Effector memory CD8-positive, alpha-beta T cell (primary cell): ENCODE measurements around the gene BHLHA9.

ENCODE experiments used
- ATAC-seq: fragments of 150-1000 bp; cut with Tn5 transposase; replicated peaks from 2 replicates; pipeline ENCODE4 v1.10.0; 2021; ENCODE audit warnings: mild to moderate bottlenecking, moderate library complexity
- DNase-seq, 3 experiments: peaks; one replicate each; pipeline ENCODE4 v3.0.0; 2021
- H3K27ac Mint-ChIP-seq, 2 donors: one replicate each; pipeline ENCODE4 v1.8.0; 2022; ENCODE audit warnings: mild to moderate bottlenecking in 2 of 2, mixed read lengths in 2 of 2, moderate library complexity in 2 of 2
- H3K27me3 Mint-ChIP-seq, 2 donors: one replicate each; pipeline ENCODE4 v1.8.0; 2022; ENCODE audit warnings: mixed read lengths in 2 of 2
- H3K36me3 Mint-ChIP-seq: one replicate; pipeline ENCODE4 v1.8.0; 2022; ENCODE audit warnings: mild to moderate bottlenecking, moderate library complexity, mixed read lengths; ENCODE audit not compliant: insufficient read depth
- H3K4me1 Mint-ChIP-seq, 2 donors: one replicate each; pipeline ENCODE4 v1.8.0; 2022; ENCODE audit warnings: low read depth in 2 of 2, mixed read lengths in 2 of 2
- H3K4me3 Mint-ChIP-seq, 2 donors: one replicate each; pipeline ENCODE4 v1.8.0; 2022; ENCODE audit warnings: mild to moderate bottlenecking in 2 of 2, mixed read lengths in 2 of 2, moderate library complexity in 2 of 2
- H3K9me3 Mint-ChIP-seq, 2 donors: one replicate each; pipeline ENCODE4 v1.8.0; 2022; ENCODE audit warnings: mixed read lengths in 2 of 2
- total RNA-seq, 9 experiments: gene quantifications; one replicate each; lab custom pipeline; 2026; lab: John Stamatoyannopoulos, UW

Gene BHLHA9
- 0 reads per million in 9 experiments for total RNA-seq

DNA sequence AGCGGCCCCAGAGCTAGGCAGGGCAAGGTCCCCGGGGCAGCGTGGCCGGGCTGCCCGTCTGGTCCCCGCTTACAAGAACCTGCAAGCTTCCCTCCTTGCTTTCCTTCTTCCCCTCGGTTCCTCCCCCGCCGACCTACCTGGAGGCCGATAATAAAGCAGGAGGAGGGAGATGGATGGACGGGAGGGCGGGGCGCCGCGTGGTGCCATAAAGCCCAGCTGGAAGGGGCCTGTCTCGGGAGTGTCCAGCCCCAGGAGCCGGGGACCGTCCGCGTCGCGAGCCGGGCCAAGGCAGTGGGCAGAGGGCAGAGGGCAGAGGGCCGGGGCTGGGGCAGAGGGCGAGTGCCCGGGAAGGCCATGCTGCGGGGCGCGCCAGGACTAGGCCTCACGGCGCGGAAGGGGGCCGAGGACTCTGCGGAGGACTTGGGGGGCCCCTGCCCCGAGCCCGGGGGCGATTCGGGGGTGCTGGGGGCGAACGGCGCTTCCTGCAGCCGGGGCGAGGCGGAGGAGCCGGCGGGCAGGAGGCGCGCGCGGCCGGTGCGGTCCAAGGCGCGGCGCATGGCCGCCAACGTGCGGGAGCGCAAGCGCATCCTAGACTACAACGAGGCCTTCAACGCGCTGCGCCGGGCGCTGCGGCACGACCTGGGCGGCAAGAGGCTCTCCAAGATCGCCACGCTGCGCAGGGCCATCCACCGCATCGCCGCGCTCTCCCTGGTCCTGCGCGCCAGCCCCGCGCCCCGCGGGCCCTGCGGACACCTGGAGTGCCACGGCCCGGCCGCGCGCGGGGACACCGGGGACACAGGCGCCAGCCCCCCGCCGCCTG is at the start of gene BHLHA9:
BHLHA9 (plus strand) TSS at position 235 of the 820 bp plus-strand sequence; CDS start at position 355, 120 bp downstream.
- DNase-seq (no peak), ATAC-seq (no peak)
- Mint-ChIP-seq H3K27ac (no peak within 1 kb of the TSS), H3K36me3 (peaks cover 5% of the 10 kb centered on the region), H3K4me1 (peaks cover 12 to 16% of the 10 kb centered on the region in 2 donors), H3K4me3 (peak within 1 kb of the TSS; percentile 22 to 96), H3K27me3 (peaks cover 5 to 42% of the 10 kb centered on the region in 2 donors), H3K9me3 (no peaks in the 10 kb centered on the region)

DNA sequence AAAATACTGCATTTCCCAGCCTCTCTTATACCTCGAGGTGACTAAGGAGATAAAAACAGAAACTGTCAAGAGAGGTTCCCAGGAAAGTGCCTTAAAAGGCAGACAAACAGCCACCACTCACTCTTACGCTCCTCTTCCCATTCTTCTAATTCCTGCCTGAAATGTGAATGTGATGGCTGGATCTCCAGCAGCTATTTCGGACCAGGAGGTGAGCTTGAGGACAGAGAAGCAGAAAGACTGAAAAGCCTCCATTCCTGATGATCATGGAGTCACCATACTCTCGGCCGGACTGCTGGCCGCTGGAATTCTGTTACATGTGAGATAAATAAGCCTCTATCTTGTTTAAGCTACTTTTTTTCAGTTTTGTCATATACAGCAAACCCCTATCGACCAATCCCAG is 49.0 kb upstream of the BHLHA9 start:
- Mint-ChIP-seq H3K4me1 (no peaks in the 10 kb centered on the region), H3K9me3 (no peaks in the 10 kb centered on the region), H3K4me3 (no peak overlapping the region), H3K27me3 (peaks cover 6 to 33% of the 10 kb centered on the region in 2 donors), H3K27ac (no peak overlapping the region), H3K36me3 (no peaks in the 10 kb centered on the region)
- DNase-seq = no peak
- no peak for ATAC-seq

DNA sequence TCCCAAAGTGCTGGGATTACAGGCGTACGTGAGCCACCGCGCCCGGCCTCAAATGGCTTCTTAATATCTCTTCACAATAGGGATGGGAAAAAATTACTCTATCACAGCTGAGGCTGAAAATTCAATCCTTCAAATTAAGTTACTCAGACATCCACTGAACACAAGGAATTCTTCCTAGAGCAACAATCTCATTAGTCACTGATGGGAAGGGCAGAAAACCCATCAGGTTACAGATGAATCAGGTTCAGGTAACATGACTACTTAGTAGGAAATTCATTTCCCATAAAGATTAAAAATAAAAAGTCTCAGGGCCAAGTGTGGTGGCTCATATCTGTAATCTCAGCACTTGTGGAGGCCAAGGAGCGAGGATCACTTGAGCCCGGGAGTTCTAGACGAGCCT is 47.9 kb upstream of the BHLHA9 start:
- Mint-ChIP-seq H3K27ac (peak overlapping the region in 1 of 2 donors; percentile 12), H3K4me1 (no peaks in the 10 kb centered on the region), H3K36me3 (no peaks in the 10 kb centered on the region), H3K9me3 (no peaks in the 10 kb centered on the region), H3K27me3 (peaks cover 6 to 29% of the 10 kb centered on the region in 2 donors), H3K4me3 (no peak overlapping the region)
- DNase-seq = no peak
- no peak for ATAC-seq

DNA sequence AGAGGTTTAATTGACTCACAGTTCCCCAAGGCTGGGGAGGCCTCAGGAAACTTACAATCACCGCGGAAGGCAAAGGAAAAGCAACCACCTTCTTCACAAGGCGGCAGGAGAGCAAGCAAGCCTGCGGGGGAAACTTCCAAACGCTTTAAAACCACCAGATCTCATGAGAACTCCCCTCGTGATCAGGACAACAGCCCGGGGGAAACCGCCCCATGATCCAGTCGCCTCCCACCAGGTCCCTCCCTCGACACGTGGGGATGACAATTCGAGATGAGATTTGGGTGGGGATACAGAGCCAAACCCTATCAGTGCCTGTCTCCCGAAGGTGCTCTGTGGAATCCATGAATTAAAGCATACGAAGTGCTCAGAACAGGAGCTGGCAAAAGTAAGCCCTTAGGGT is 46.6 kb upstream of the BHLHA9 start:
- peaks cover 2% of the 10 kb centered on the region for H3K36me3 Mint-ChIP-seq
- ATAC-seq (no peak), DNase-seq (no peak)
- H3K9me3 Mint-ChIP-seq = no peaks in the 10 kb centered on the region
- H3K4me3 Mint-ChIP-seq = no peak overlapping the region
- peaks cover 7 to 8% of the 10 kb centered on the region in 2 donors for H3K4me1 Mint-ChIP-seq
- H3K27ac Mint-ChIP-seq = no peak overlapping the region
- peaks cover 15 to 37% of the 10 kb centered on the region in 2 donors for H3K27me3 Mint-ChIP-seq

DNA sequence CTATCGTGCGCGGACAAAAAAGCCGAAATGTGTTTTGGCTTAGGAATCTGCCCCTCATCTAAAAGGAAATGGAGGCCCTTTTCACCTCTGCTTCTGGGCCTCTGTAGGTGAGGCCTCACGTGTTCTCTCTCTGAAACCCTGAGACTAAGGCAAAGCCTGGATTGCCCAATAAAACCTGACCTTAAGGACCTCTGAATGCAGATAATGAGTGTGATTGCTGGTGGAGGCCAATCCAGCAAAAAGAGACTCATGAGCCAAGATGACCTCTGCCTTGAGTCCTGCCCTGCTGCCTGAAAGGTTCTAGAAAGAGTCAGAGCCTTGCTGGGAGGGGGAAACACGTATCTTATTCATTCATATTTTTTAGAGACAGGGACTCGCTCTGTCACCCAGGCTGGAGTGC is 45.9 kb upstream of the BHLHA9 start:
- peaks cover 7 to 8% of the 10 kb centered on the region in 2 donors for H3K4me1 Mint-ChIP-seq
- H3K4me3 Mint-ChIP-seq = no peak overlapping the region
- H3K27ac Mint-ChIP-seq = no peak overlapping the region
- DNase-seq (no peak), ATAC-seq (no peak)
- peaks cover 15 to 34% of the 10 kb centered on the region in 2 donors for H3K27me3 Mint-ChIP-seq
- H3K9me3 Mint-ChIP-seq = no peaks in the 10 kb centered on the region
- peaks cover 2% of the 10 kb centered on the region for H3K36me3 Mint-ChIP-seq

DNA sequence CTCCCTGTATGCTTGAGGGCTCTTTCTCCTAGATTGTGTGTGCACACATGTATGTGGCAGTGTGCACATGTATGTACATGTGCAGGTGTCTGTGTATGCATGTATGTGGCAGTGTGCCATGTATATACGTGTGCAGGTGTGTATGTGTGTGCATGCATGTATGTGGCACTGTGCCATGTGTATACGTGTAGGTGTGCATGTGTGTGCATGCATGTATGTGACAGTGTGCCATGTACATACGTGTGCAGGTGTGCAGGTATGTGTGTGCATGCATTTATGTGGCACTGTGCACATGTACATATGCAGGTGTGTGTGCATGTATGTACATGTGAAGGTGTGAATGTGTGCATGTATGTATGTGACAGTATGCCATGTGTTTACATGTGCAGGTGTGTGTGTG is 43.9 kb upstream of the BHLHA9 start:
- Mint-ChIP-seq H3K36me3 (peaks cover 2% of the 10 kb centered on the region), H3K27me3 (peaks cover 20 to 43% of the 10 kb centered on the region in 2 donors), H3K27ac (no peak overlapping the region), H3K9me3 (no peaks in the 10 kb centered on the region), H3K4me1 (peaks cover 12 to 15% of the 10 kb centered on the region in 2 donors), H3K4me3 (no peak overlapping the region)
- DNase-seq (no peak), ATAC-seq (no peak)

DNA sequence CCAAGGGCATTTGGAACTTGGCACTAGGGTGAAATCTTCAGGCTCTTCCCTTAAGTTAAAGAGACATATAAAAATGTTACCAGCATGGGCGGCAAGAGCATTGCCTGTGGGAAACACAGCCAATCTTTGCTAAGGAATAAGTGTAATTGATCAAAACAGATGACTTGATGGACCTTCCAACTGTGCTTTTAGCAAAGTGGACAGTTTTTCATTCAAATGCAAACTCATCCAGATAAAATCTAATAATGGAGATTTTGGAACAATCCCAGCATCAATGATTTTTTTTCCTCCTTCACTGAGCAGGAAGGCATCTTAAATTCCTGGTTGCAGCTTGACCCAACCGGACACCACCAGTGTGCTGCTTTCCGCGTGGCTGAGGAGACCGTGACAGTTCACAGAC is 42.9 kb upstream of the BHLHA9 start:
- ATAC-seq (no peak), DNase-seq (no peak)
- Mint-ChIP-seq H3K9me3 (no peaks in the 10 kb centered on the region), H3K27me3 (peaks cover 25 to 45% of the 10 kb centered on the region in 2 donors), H3K4me3 (peak overlapping the region; percentile 79 to 86), H3K27ac (peak overlapping the region in 1 of 2 donors; percentile 10), H3K36me3 (peaks cover 2% of the 10 kb centered on the region), H3K4me1 (peaks cover 12 to 15% of the 10 kb centered on the region in 2 donors)

DNA sequence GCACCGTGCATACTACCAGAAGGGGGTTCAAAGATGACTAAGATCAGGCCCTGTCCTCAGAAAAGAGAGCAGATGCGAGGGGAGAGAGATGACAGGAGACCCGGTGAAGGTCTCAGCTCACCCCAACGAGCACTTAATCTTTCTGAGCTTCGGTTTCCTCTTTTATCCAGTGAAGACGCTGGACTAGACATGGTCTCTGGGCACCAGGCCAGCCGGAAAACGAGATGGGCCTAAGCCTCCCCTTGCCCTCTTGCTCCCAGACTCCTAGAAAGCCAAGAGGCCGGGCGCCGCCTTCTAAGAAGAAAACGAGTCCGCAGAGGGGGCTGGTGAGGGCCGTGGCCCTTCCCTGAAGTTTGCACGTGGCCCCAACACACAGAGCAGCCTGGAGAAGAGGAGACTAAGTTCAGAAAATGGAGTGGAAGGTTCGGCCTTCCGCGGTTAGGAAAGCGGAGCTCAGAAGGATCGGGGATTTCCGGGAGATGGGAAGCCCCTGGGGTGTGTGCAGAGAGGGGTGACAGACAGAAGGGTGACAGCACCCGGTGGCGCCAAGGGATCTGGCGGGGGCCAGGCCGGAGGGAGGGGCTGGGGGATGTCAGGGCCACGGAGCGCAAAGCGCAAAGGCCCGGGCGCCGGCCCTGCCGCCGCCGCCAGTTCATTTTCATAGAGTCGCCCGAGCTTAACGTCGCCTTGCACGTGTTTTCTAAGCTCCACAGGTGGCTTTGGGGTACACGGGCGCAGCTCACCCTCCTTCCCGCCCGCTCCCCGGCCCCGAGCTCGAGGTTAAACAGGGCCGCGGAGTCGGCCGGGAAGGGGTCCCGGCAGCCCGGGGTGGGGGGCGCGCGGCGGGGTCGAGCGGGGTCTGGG is 42.1 kb upstream of the BHLHA9 start:
- Mint-ChIP-seq H3K27ac (peak overlapping the region; percentile 10 to 30), H3K9me3 (no peaks in the 10 kb centered on the region), H3K36me3 (peaks cover 2% of the 10 kb centered on the region), H3K4me3 (peak overlapping the region; percentile 79 to 86), H3K27me3 (peaks cover 32 to 53% of the 10 kb centered on the region in 2 donors), H3K4me1 (peaks cover 12 to 15% of the 10 kb centered on the region in 2 donors)
- ATAC-seq (peak; percentile 73), DNase-seq (peak; percentile 24 to 33 (median 27))

DNA sequence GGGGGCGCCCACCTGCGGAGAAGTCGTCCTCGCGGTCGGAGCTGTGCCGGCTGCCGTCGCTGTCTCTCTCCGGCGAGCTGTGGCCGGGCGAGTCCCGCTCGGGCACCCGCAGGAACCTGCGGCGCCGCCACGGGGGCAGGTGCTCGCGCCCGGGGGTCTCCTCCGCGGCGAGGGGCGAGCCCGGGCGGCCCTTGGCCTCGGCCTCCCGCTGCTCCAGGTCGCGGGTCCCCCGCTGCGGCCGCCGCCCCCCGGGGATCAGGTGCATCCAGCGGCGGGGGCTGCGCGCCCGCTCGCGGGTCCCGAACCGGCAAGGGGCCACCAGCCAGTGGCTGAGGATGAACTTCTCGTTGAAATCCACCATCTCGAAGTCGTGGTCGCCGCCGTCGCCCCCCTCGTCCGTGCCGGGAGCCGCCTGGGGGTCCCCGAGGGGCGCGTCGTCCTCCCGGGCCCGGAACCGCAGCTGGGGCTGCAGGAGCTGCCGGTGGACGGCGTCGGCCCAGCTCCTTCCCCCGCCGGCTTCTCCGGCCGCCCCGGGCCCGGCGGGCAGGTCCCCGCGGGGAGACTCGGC is 41.4 kb upstream of the BHLHA9 start:
- ATAC-seq (peak; percentile 45), DNase-seq (no peak)
- Mint-ChIP-seq H3K27me3 (peaks cover 34 to 58% of the 10 kb centered on the region in 2 donors), H3K9me3 (no peaks in the 10 kb centered on the region), H3K4me3 (peak overlapping the region; percentile 79 to 86), H3K4me1 (peaks cover 12 to 15% of the 10 kb centered on the region in 2 donors), H3K36me3 (peaks cover 2% of the 10 kb centered on the region), H3K27ac (no peak overlapping the region)

DNA sequence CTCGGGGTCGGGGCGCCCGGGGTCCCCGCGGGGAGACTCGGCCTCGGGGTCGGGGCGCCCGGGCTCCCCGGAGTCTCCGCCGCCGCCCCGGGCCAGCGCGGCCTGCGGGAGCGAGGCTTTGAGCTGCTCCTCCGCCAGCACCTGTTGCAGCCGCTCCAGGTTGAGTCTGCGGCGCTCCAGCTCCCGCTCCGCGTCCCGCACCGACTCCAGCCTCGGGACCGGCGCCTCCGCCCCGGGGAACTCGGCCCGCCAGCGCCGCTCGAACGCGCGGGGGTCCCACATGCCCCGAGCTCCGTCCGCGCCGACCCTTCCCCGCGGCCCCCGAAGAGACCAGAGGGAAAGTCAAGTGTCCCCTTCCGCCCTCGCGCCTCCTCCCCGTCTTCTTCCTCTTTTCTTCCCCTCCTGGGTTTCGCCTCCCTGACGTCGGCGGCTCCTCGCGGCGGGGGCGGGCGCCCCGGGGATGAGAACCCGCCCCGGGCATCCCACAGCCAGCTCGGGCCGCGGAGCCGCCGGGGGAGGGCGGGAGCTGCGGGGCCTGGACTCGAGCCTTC is 40.8 kb upstream of the BHLHA9 start:
- peak overlapping the region; percentile 88 to 94 for H3K27ac Mint-ChIP-seq
- no peaks in the 10 kb centered on the region for H3K9me3 Mint-ChIP-seq
- DNase-seq = peak; percentile 11 to 35 (median 27)
- peak; percentile 51 for ATAC-seq
- H3K4me3 Mint-ChIP-seq = peak overlapping the region; percentile 93 to 94
- H3K27me3 Mint-ChIP-seq = peaks cover 40 to 63% of the 10 kb centered on the region in 2 donors
- peaks cover 2% of the 10 kb centered on the region for H3K36me3 Mint-ChIP-seq
- peaks cover 13 to 15% of the 10 kb centered on the region in 2 donors for H3K4me1 Mint-ChIP-seq

DNA sequence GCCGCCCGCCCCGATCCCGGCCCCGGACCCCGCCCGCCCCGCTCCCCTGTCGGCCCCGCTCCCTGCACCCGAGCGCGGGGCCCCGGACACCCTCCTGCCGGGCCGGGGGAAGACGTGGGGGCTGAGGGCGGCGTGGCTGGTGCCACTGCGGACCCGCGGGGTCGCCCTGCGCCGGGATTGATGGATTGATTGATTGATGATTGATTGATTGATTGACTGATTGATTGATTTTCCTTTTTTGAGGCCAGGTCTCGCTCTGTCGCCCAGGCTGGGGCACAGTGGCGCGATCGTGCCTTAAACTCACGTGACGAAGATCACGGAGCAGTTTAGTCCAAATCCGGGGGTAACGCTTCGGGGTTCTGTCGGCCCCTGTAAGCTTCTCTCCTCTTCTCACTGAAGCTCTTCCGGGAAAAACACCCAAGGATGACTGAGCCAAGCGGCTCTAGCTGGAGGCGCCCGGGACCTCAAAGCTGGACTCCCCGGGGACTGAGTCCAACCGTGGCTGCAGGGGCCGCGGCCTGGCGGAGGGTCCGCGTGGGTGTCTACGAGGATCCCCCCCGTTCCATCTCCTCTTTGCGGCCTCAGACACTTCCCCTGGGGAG is 40.2 kb upstream of the BHLHA9 start:
- H3K27ac Mint-ChIP-seq = peak overlapping the region; percentile 88 to 94
- peaks cover 42 to 66% of the 10 kb centered on the region in 2 donors for H3K27me3 Mint-ChIP-seq
- H3K36me3 Mint-ChIP-seq = peaks cover 2% of the 10 kb centered on the region
- peaks cover 13 to 15% of the 10 kb centered on the region in 2 donors for H3K4me1 Mint-ChIP-seq
- ATAC-seq (no peak), DNase-seq (no peak)
- H3K4me3 Mint-ChIP-seq = peak overlapping the region; percentile 93 to 94
- H3K9me3 Mint-ChIP-seq = no peaks in the 10 kb centered on the region

DNA sequence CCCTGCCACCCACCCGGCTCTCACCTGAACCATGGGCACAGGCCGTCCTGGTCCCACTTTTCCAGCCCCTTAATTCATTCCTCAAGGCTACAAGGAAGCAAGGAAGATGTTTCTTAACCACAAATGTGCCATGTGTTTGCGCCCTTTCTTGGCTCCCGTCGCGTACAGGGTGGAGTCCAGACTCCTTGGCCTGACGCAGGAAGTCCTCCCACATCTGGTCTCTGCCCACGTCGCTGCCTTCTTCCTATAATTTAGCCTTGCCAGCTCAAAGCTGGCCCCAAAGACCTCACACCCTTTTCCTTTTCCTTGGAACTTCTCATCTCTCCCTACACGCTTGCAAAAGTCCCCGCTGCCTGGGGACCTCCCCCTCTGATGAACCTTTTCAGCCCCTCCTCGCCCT is 38.8 kb upstream of the BHLHA9 start:
- Mint-ChIP-seq H3K4me3 (peak overlapping the region in 1 of 2 donors; percentile 1), H3K27ac (no peak overlapping the region), H3K27me3 (peaks cover 42 to 66% of the 10 kb centered on the region in 2 donors), H3K4me1 (peaks cover 13 to 15% of the 10 kb centered on the region in 2 donors), H3K36me3 (peaks cover 8% of the 10 kb centered on the region), H3K9me3 (no peaks in the 10 kb centered on the region)
- DNase-seq = no peak
- no peak for ATAC-seq
